HG02588 (cell line): ENCODE data around the gene NRXN3.

Source experiments
- ATAC-seq: cut with Tn5 transposase; IDR thresholded peaks from one replicate; pipeline ENCODE4 v1.9.1; 2021; ENCODE audit warnings: mild to moderate bottlenecking, moderate library complexity; ENCODE audit not compliant: unreplicated experiment

NRXN3 gene

GRCh38 chr14:78863143-78863542, 693.0 kb downstream of the NRXN3 start:
- ATAC-seq = no peak

GRCh38 chr14:78872837-78873236, 702.7 kb downstream of the NRXN3 start:
- no peak for ATAC-seq

GRCh38 chr14:78873581-78873980, 703.4 kb downstream of the NRXN3 start:
- no peak for ATAC-seq

- ATAC-seq = no peak
Measured at GRCh38 chr14:78875049-78875448, 704.9 kb downstream of the NRXN3 start.

GRCh38 chr14:78885884-78886283, 715.7 kb downstream of the NRXN3 start:
- ATAC-seq = no peak

- ATAC-seq = no peak
Measured at GRCh38 chr14:78897443-78897842, 727.3 kb downstream of the NRXN3 start.

- no peak for ATAC-seq
Measured at GRCh38 chr14:78902010-78902623, 731.9 kb downstream of the NRXN3 start.

GRCh38 chr14:78904094-78904493, 733.9 kb downstream of the NRXN3 start:
- no peak for ATAC-seq

GRCh38 chr14:78917462-78917861, 747.3 kb downstream of the NRXN3 start:
- ATAC-seq = no peak

GRCh38 chr14:78921856-78922255, 751.7 kb downstream of the NRXN3 start:
- no peak for ATAC-seq

- ATAC-seq = no peak
Measured at GRCh38 chr14:78927261-78927660, 757.1 kb downstream of the NRXN3 start.

- no peak for ATAC-seq
Measured at GRCh38 chr14:78933166-78933565, 763.0 kb downstream of the NRXN3 start.

- no peak for ATAC-seq
Measured at GRCh38 chr14:78933948-78934524, 763.9 kb downstream of the NRXN3 start.

- no peak for ATAC-seq
Measured at GRCh38 chr14:78946949-78947348, 776.8 kb downstream of the NRXN3 start.

- no peak for ATAC-seq
Measured at GRCh38 chr14:78947681-78948080, 777.5 kb downstream of the NRXN3 start.

- ATAC-seq = no peak
Measured at GRCh38 chr14:78950649-78951048, 780.5 kb downstream of the NRXN3 start.

GRCh38 chr14:78951602-78952001, 781.4 kb downstream of the NRXN3 start:
- no peak for ATAC-seq

- peak; percentile 65 for ATAC-seq
Measured at GRCh38 chr14:78959674-78960264, 789.6 kb downstream of the NRXN3 start.

- ATAC-seq = no peak
Measured at GRCh38 chr14:78967111-78967809, 797.1 kb downstream of the NRXN3 start.

GRCh38 chr14:78968265-78968664, 798.1 kb downstream of the NRXN3 start:
- no peak for ATAC-seq

- no peak for ATAC-seq
Measured at GRCh38 chr14:78970677-78971076, 800.5 kb downstream of the NRXN3 start.

GRCh38 chr14:78972440-78972839, 802.3 kb downstream of the NRXN3 start:
- no peak for ATAC-seq
